ENCODE results near the gene BLZF1. TPM values are rescaled to one million over a fixed set of nuclear protein-coding genes. Genes with fewer than 3 reads are reported as not detected.

The BLZF1 gene
- polyA plus RNA-seq, 1 donor from 2014 or later: 19.9 TPM

GRCh38 chr1:169338617-169339016 is 29.4 kb upstream of the BLZF1 start:
- H4K20me1 ChIP-seq (ENCODE audit: insufficient read depth): no peaks in the 10 kb centered on the region
- H3K9me3 ChIP-seq (ENCODE audit: low read length): peaks cover 3% of the 10 kb centered on the region
- no peaks in the 10 kb centered on the region for H3F3A ChIP-seq (ENCODE audit: insufficient read depth, low read length, poor library complexity, severe bottlenecking)
- H3K27me3 ChIP-seq (ENCODE audit: insufficient read depth, low read depth, low read length): no peaks in the 10 kb centered on the region
- no peak overlapping the region for H3K4me3 ChIP-seq (ENCODE audit: low read length)
- no peak overlapping the region for H3K9ac ChIP-seq (ENCODE audit: low read length)
- no peak overlapping the region for H2AFZ ChIP-seq (ENCODE audit: low read depth, low read length)
- no peaks in the 10 kb centered on the region for H3K9me2 ChIP-seq (ENCODE audit: insufficient read depth, low read length)
- TF ChIP-seq REST (IDR thresholded peaks at IDR 0.05; ENCODE audit: borderline replicate concordance) (no peak), EP300 (conservative IDR thresholded peaks at IDR 0.05; ENCODE audit: poor library complexity, severe bottlenecking) (no peak), CTCF (IDR thresholded peaks at IDR 0.05; ENCODE audit: poor library complexity, severe bottlenecking) (no peak), SMC3 (conservative IDR thresholded peaks at IDR 0.05; ENCODE audit: poor library complexity) (no peak), EZH2 (IDR thresholded peaks at IDR 0.05; ENCODE audit: borderline replicate concordance, insufficient read depth, low read length, poor library complexity, severe bottlenecking) (no peak), TAF1 (IDR thresholded peaks at IDR 0.05; ENCODE audit: low read depth) (no peak), RAD21 (conservative IDR thresholded peaks at IDR 0.05) (no peak), MXI1 (conservative IDR thresholded peaks at IDR 0.05; ENCODE audit: poor library complexity, severe bottlenecking) (no peak), POLR2AphosphoS5 (IDR thresholded peaks at IDR 0.05) (no peak)
- H3K4me2 ChIP-seq (ENCODE audit: low read length): no peak overlapping the region
- H3K79me2 ChIP-seq (replicated peaks; ENCODE audit: insufficient read depth, low read length): no peaks in the 10 kb centered on the region
- no peaks in the 10 kb centered on the region for H3K36me3 ChIP-seq (ENCODE audit: insufficient read depth, low read length)
- H3K27ac ChIP-seq (ENCODE audit: low read length): no peak overlapping the region

GRCh38 chr1:169339773-169340172 is 28.2 kb upstream of the BLZF1 start:
- no peak overlapping the region for H3K9ac ChIP-seq (ENCODE audit: low read length)
- H3K79me2 ChIP-seq (replicated peaks; ENCODE audit: insufficient read depth, low read length): no peaks in the 10 kb centered on the region
- no peaks in the 10 kb centered on the region for H3K36me3 ChIP-seq (ENCODE audit: insufficient read depth, low read length)
- no peak overlapping the region for H3K4me2 ChIP-seq (ENCODE audit: low read length)
- no peaks in the 10 kb centered on the region for H3F3A ChIP-seq (ENCODE audit: insufficient read depth, low read length, poor library complexity, severe bottlenecking)
- no peak overlapping the region for H2AFZ ChIP-seq (ENCODE audit: low read depth, low read length)
- TF ChIP-seq CTCF (IDR thresholded peaks at IDR 0.05; ENCODE audit: poor library complexity, severe bottlenecking): no peak
- no peak for TF ChIP-seq MXI1 (conservative IDR thresholded peaks at IDR 0.05; ENCODE audit: poor library complexity, severe bottlenecking)
- H3K27me3 ChIP-seq (ENCODE audit: insufficient read depth, low read depth, low read length): no peaks in the 10 kb centered on the region
- H4K20me1 ChIP-seq (ENCODE audit: insufficient read depth): no peaks in the 10 kb centered on the region
- H3K27ac ChIP-seq (ENCODE audit: low read length): no peak overlapping the region
- no peak overlapping the region for H3K4me3 ChIP-seq (ENCODE audit: low read length)
- peaks cover 3% of the 10 kb centered on the region for H3K9me3 ChIP-seq (ENCODE audit: low read length)
- no peaks in the 10 kb centered on the region for H3K9me2 ChIP-seq (ENCODE audit: insufficient read depth, low read length)

All from neural cell (in vitro differentiated cells).